Activated T-cell treated with anti-CD3 and anti-CD28 coated beads for 48 hours (primary cell): ENCODE measurements around the gene ZDHHC20.

Source experiments
- DNase-seq: peaks from one replicate; pipeline ENCODE4 v3.0.0-alpha.2; 2020; ENCODE audit warnings: low read depth

ZDHHC20 gene

DNA sequence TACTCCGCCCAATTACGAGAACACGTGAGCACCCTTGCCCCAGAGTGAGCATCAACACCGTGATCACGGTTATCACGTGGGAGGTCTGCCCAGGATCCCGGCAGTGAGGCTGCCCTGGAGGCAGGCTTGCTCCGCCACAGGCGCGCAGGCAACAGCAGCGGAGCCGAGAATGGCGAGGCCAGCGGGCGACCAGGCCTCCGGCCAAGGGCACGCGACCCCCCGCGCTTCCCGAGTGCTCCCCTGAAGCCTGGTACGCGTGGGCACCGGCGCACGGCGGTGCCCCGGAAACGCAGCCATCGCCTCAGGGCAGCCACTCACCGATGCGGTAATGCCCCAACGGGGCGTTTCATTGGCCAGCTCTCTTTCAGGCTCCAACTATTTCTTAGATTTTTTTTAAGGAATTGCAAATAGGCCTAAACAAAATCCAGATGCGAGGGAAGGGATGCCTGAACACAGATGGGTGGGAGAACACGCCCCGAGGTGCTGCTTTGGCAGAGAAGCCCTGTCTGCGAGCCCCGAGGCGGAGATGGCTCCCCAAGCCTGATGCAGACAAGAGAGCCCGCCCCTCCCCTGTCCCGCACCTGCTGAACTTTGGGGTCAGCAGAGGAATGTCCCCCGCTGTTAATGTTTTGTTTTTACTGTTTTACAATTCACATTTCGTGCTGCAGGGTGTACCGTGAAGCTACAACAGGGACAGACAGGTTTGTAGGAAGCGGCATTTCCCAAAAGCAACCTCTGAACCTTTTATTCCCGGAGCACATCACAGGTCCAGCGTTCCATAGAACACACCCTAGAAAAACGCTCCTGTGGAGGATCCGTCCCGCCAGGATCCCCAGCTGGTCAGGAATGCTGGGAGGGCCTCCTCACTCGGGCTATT lies 132.7 kb downstream of the ZDHHC20 start:
- DNase-seq: no peak

DNA sequence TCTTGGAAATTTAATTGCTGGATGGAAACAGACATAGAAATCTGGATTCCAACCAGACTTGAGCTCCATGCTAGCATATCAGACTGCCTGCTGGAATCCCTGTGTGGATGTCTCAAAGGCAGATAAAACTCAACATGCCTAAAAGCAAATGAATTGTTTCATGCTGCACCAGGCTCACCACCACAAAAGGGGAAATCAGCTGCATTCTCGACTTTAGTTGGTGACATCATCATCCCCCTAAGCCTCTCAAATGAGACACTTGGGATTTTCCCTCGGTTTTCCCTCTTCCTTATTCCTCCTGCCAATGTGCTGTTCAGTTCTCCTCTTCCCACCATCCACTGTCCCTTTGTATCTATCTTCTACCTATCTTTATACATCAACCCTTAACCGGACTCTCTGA lies 134.3 kb downstream of the ZDHHC20 start:
- no peak for DNase-seq

DNA sequence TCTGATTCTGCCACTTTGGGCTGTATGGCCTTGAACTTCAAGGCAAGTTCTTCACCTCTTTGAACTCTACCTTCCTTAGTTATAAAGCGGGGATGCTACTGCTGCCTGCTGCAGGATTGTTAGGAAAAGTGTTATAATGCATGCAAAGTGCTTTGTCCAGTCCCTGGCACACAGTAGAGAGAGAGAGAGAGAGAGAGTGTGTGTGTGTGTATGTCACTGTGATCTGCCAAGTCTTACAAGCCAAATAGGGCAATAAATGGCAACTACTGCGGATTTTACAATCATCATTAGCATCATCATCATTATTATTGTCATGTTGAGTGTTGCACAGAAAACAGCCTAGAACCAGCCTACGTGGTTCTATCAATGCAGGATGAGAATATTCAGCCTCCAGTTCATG lies 136.1 kb downstream of the ZDHHC20 start:
- DNase-seq: no peak
